SH-SY5Y (cell line): ENCODE results near the gene NGRN.

ENCODE experiments used
- GATA2 ChIP-seq: IDR thresholded peaks from 2 replicates; pipeline ENCODE4 v1.6.1; 2011; ENCODE audit warnings: mild to moderate bottlenecking, low read depth, low read length
- GATA3 ChIP-seq: IDR thresholded peaks from 2 replicates; pipeline ENCODE4 v1.6.1; 2011; ENCODE audit warnings: low read depth, mild to moderate bottlenecking, low read length, moderate library complexity

GRCh38 chr15:90316139-90316538 lies 50.7 kb downstream of the NGRN start:
- TF ChIP-seq GATA2: no peak
- no peak for TF ChIP-seq GATA3
